UCSD-AML1 (cell line): ENCODE data around the gene TEX30.
"Not testable (repeated sequence)": the region's sequence is repeated elsewhere in the genome, so short reads cannot be mapped to it uniquely, and the experiment has no call there.

ENCODE experiments used
- DNase-seq: peaks from one replicate; lab custom pipeline; 2025; ENCODE audit not compliant: unreplicated experiment; lab: John Stamatoyannopoulos, UW

The TEX30 gene

GRCh38 chr13:102773441-102774213 is at the start of gene TEX30:
Gene TEX30, minus strand, starts transcription at chr13:102773786. Its CDS starts 3,760 bp downstream, at chr13:102770026.
- peak; percentile 93 for DNase-seq

- no peak for DNase-seq
Measured at GRCh38 chr13:102817907-102818306, 44.3 kb upstream of the TEX30 start.

GRCh38 chr13:102817241-102817640 is 43.7 kb upstream of the TEX30 start:
- no peak for DNase-seq

GRCh38 chr13:102816708-102817107 is 43.1 kb upstream of the TEX30 start:
- DNase-seq = no peak

GRCh38 chr13:102815788-102816187 is 42.2 kb upstream of the TEX30 start:
- DNase-seq = no peak

GRCh38 chr13:102814793-102815192 is 41.2 kb upstream of the TEX30 start:
- no peak for DNase-seq

GRCh38 chr13:102814025-102814607 is 40.5 kb upstream of the TEX30 start:
- no peak for DNase-seq

GRCh38 chr13:102812611-102813287 is 39.2 kb upstream of the TEX30 start:
- no peak for DNase-seq

GRCh38 chr13:102807699-102808098 is 34.1 kb upstream of the TEX30 start:
- no peak for DNase-seq

GRCh38 chr13:102805680-102806079 is 32.1 kb upstream of the TEX30 start:
- no peak for DNase-seq

- peak; percentile 89 for DNase-seq
Measured at GRCh38 chr13:102800145-102801041, 26.8 kb upstream of the TEX30 start.

- no peak for DNase-seq
Measured at GRCh38 chr13:102799426-102800144, 26.0 kb upstream of the TEX30 start.

- peak; percentile 90 for DNase-seq
Measured at GRCh38 chr13:102798581-102799425, 25.2 kb upstream of the TEX30 start, which contains the start of the genes BIVM and POGLUT2. Gene BIVM, plus strand, starts transcription at chr13:102799119. Its CDS starts 8,149 bp downstream, at chr13:102807268. Gene POGLUT2, minus strand, starts transcription at chr13:102798976. Its CDS starts 306 bp downstream, at chr13:102798670.

- DNase-seq = no peak
Measured at GRCh38 chr13:102793611-102794355, 20.2 kb upstream of the TEX30 start.

GRCh38 chr13:102792396-102792795 is 18.8 kb upstream of the TEX30 start:
- DNase-seq = no peak

GRCh38 chr13:102788683-102789082 is 15.1 kb upstream of the TEX30 start:
- DNase-seq = no peak

GRCh38 chr13:102784483-102784882 is 10.9 kb upstream of the TEX30 start:
- DNase-seq = no peak

- DNase-seq = no peak
Measured at GRCh38 chr13:102781591-102781990, 8.0 kb upstream of the TEX30 start.

- DNase-seq = not testable (repeated sequence)
Measured at GRCh38 chr13:102780656-102781055, 7.1 kb upstream of the TEX30 start.
